K562 (cell line): ENCODE measurements around the gene KISS1. TPM values are rescaled to one million over a fixed set of nuclear protein-coding genes. Genes with fewer than 3 reads are reported as not detected.
A peak's percentile ranks its signal among the peaks of the same experiment; 100 is the strongest.

Experiments used
- CHCHD3 ChIP-seq: fragments of 250-450 bp; sonication (Bioruptor Pico); IDR thresholded peaks from 2 replicates; pipeline ENCODE4 v2.1.2; 2022; ENCODE audit warnings: mild to moderate bottlenecking
- FOXJ3 ChIP-seq: sonication (generic); formaldehyde crosslinking; IDR thresholded peaks from 2 replicates; pipeline ENCODE4 v1.4.0; 2020; ENCODE audit warnings: mild to moderate bottlenecking, missing genetic modification reagents
- FUS ChIP-seq: fragments of 200-400 bp; formaldehyde crosslinking; optimal IDR thresholded peaks from 2 replicates; pipeline ENCODE3; 2017; ENCODE audit warnings: low read depth, low read length
- SNRNP70 ChIP-seq: fragments of 200-400 bp; formaldehyde crosslinking; optimal IDR thresholded peaks from 2 replicates; pipeline ENCODE3; 2017; ENCODE audit warnings: low read depth, low read length
- SUPT5H ChIP-seq: fragments of 450-650 bp; IDR thresholded peaks from 2 replicates; pipeline ENCODE4 v1.6.1; 2016
- TRIM25 ChIP-seq: fragments of 450-650 bp; IDR thresholded peaks from 2 replicates; pipeline ENCODE4 v1.7.0; 2016; ENCODE audit warnings: borderline replicate concordance
- ZEB2 ChIP-seq: fragments of 450-650 bp; IDR thresholded peaks from 2 replicates; pipeline ENCODE4 v1.6.1; 2016
- polyA plus RNA-seq, 8 experiments: library from polyadenylated mRNA; depleted of rRNA in 4 of 8; stranded (reverse) in 5 of 8; unstranded in 3 of 8; fragments of >200 nt; fragmentation: Nextera tagmentation in 2 of 8; fragmentation: Illumina TruSeq in 1 of 8; extraction: Ambion mirVana in 2 of 8; extraction: Trizol in 1 of 8; gene quantifications; 2 replicates each; pipeline versions ENCODE4 v1.2.1 to v1.2.3, GENCODE V29; 2011 to 2014; ENCODE audit warnings: inconsistent platforms in 1 of 8, missing spikeins in 1 of 8
- total RNA-seq, 7 experiments: library from RNA; depleted of rRNA in 6 of 7; stranded (reverse); fragments of >200 nt in 6 of 7; fragmentation: Illumina TruSeq in 2 of 7; extraction: Trizol in 2 of 7; gene quantifications; 2 replicates each; pipeline versions ENCODE4 v1.2.1 to v1.2.3, GENCODE V29; 2011 to 2021; ENCODE audit warnings: low replicate concordance in 1 of 7
- TF ChIP-seq, protein P1 (sequence below): IDR thresholded peaks from 2 replicates; pipeline ENCODE4 v1.6.1; 2012; ENCODE audit warnings: low read depth, low read length, improper control_type of control experiment, borderline replicate concordance
- TF ChIP-seq, protein P2 (sequence below): sonication (generic); formaldehyde crosslinking; IDR thresholded peaks from 2 replicates; pipeline ENCODE4 v1.8.0; 2022; ENCODE audit warnings: mild to moderate bottlenecking, missing genetic modification reagents, borderline replicate concordance
- TF ChIP-seq, protein P3 (sequence below), 2 experiments: fragments of 450-650 bp; IDR thresholded peaks; 2 replicates each; pipeline ENCODE4 v1.6.1; 2016; ENCODE audit warnings: mild to moderate bottlenecking in 2 of 2, borderline replicate concordance in 1 of 2, low read depth in 1 of 2, moderate library complexity in 1 of 2
- TF ChIP-seq, protein P4 (sequence below): fragments of 450-650 bp; formaldehyde crosslinking; conservative IDR thresholded peaks from 2 replicates; pipeline ENCODE4 v1.4.0; 2022; ENCODE audit warnings: mild to moderate bottlenecking, missing genetic modification characterization

Gene KISS1
- total and polyA plus RNA-seq, 9 of the 15 experiments (the other 6 are each of a cell fraction or from before 2014, with no cell fraction given) = 0.31 TPM; not detected in 8

GRCh38 chr1:204177133-204177532 lies 19.2 kb downstream of the KISS1 start (continued):
- TF ChIP-seq TRIM25 (no peak), SUPT5H (no peak), FUS (no peak), SNRNP70 (no peak), CHCHD3 (CRISPR knock-in tag) (no peak), FOXJ3 (CRISPR knock-in tag) (no peak), ZEB2 (no peak)
- TF ChIP-seq, protein P1, sequence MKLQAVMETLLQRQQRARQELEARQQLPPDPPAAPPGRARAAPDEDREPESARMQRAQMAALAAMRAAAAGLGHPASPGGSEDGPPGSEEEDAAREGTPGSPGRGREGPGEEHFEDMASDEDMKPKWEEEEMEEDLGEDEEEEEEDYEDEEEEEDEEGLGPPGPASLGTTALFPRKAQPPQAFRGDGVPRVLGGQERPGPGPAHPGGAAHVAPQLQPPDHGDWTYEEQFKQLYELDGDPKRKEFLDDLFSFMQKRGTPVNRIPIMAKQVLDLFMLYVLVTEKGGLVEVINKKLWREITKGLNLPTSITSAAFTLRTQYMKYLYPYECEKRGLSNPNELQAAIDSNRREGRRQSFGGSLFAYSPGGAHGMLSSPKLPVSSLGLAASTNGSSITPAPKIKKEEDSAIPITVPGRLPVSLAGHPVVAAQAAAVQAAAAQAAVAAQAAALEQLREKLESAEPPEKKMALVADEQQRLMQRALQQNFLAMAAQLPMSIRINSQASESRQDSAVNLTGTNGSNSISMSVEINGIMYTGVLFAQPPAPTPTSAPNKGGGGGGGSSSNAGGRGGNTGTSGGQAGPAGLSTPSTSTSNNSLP = no peak
- TF ChIP-seq, protein P2, sequence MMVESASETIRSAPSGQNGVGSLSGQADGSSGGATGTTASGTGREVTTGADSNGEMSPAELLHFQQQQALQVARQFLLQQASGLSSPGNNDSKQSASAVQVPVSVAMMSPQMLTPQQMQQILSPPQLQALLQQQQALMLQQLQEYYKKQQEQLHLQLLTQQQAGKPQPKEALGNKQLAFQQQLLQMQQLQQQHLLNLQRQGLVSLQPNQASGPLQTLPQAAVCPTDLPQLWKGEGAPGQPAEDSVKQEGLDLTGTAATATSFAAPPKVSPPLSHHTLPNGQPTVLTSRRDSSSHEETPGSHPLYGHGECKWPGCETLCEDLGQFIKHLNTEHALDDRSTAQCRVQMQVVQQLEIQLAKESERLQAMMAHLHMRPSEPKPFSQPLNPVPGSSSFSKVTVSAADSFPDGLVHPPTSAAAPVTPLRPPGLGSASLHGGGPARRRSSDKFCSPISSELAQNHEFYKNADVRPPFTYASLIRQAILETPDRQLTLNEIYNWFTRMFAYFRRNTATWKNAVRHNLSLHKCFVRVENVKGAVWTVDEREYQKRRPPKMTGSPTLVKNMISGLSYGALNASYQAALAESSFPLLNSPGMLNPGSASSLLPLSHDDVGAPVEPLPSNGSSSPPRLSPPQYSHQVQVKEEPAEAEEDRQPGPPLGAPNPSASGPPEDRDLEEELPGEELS (CRISPR knock-in tag) = peak; percentile 82; the same call in 1 of the 2 replicates
- TF ChIP-seq, protein P3, sequence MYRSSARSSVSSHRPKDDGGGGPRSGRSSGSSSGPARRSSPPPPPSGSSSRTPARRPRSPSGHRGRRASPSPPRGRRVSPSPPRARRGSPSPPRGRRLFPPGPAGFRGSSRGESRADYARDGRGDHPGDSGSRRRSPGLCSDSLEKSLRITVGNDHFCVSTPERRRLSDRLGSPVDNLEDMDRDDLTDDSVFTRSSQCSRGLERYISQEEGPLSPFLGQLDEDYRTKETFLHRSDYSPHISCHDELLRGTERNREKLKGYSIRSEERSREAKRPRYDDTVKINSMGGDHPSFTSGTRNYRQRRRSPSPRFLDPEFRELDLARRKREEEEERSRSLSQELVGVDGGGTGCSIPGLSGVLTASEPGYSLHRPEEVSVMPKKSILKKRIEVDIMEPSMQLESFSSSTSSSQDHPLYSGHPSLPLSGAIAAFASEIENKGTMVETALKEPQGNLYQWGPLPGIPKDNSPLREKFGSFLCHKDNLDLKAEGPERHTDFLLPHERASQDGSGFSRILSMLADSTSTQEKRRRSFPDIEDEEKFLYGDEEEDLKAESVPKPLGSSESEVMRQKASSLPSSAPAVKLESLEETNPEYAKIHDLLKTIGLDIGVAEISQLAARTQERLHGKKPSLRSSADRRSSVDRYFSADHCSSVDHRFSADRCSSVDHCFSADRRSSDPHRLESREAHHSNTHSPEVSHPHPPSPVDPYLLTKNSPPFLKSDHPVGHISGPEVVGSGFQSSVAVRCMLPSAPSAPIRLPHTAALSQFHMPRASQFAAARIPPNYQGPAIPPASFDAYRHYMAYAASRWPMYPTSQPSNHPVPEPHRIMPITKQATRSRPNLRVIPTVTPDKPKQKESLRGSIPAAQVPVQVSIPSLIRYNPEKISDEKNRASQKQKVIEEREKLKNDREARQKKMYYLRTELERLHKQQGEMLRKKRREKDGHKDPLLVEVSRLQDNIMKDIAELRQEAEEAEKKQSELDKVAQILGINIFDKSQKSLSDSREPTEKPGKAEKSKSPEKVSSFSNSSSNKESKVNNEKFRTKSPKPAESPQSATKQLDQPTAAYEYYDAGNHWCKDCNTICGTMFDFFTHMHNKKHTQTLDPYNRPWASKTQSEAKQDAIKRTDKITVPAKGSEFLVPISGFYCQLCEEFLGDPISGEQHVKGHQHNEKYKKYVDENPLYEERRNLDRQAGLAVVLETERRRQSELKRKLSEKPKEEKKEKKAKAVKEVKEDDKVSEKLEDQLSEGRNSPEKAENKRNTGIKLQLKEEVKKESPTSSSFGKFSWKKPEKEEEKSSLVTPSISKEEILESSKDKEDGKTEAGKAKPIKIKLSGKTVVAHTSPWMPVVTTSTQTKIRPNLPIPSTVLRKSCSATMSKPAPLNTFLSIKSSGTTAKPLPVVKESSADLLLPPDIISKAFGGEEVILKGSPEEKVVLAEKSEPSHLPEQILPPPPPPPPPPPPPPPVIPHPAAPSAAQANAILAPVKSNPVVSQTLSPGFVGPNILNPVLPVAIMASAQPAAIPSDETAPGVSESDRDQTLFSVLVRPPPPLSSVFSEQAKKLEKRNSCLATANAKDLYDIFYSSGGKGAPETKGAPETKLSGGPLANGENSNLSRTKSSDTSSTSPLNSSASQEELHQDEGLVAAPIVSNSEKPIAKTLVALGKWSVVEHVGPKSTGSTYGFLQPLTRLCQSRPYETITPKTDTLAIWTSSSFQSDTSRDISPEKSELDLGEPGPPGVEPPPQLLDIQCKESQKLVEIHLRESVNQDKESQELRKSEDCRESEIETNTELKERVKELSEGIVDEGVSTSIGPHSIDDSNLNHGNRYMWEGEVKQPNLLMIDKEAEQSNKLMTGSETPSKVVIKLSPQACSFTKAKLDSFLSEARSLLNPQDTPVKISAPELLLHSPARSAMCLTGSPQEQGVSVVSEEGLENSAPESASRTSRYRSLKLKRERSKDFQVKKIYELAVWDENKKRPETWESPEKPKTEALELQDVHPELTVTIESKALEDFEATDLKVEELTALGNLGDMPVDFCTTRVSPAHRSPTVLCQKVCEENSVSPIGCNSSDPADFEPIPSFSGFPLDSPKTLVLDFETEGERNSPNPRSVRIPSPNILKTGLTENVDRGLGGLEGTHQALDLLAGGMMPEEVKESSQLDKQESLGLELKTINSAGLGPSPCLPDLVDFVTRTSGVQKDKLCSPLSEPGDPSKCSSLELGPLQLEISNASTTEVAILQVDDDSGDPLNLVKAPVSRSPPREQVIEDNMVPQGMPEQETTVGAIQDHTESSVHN (IDR thresholded peaks at IDR 0.05; ENCODE audit: borderline replicate concordance in 1 of 2, low read depth in 1 of 2) = 0 out of 4 replicates have a peak, but pooled peaks of 1 of the 2 experiments have one; percentile 39
- TF ChIP-seq, protein P4, sequence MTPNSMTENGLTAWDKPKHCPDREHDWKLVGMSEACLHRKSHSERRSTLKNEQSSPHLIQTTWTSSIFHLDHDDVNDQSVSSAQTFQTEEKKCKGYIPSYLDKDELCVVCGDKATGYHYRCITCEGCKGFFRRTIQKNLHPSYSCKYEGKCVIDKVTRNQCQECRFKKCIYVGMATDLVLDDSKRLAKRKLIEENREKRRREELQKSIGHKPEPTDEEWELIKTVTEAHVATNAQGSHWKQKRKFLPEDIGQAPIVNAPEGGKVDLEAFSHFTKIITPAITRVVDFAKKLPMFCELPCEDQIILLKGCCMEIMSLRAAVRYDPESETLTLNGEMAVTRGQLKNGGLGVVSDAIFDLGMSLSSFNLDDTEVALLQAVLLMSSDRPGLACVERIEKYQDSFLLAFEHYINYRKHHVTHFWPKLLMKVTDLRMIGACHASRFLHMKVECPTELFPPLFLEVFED (CRISPR knock-in tag) = peak; percentile 85
